ENCODE data around the gene ROR2.

ROR2 gene

DNA sequence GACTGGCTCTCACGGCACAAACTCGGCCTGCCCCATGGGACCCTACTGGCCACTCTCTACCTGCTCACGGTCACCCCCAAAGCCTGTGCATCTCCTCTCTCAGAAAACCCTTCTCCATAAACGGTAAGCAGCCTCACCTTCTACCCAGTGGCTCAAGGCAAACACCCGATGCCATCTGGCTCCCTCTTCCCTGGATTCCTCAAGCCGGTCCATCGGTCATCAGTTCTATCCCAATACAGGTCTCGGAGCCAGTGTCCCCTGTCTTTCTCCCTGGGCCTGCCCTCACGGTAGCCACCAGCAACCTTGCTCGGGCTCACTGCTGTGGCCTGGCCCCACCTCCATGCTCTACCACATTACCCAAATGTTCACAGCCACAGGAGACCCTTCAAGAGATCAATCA, 134.1 kb downstream of the ROR2 start:
- Histone ChIP-seq H3K36me3 (ENCODE audit: insufficient read depth) (no peaks in the 10 kb centered on the region), H3K4me2 (no peak overlapping the region), H3K4me3 (IDR thresholded peaks at IDR 0.05; ENCODE audit: insufficient read depth, low read depth, low read length) (no peak overlapping the region), H3K4me1 (ENCODE audit: low read depth, poor library complexity, severe bottlenecking) (peaks cover 40% of the 10 kb centered on the region), H4K20me1 (ENCODE audit: insufficient read depth) (no peaks in the 10 kb centered on the region), H3K9ac (no peak overlapping the region), H3K27ac (no peak overlapping the region), H2AFZ (ENCODE audit: low read depth) (no peak overlapping the region), H3K79me2 (ENCODE audit: insufficient read depth, low read depth) (no peaks in the 10 kb centered on the region), H3K27me3 (ENCODE audit: insufficient read depth, low read depth) (no peaks in the 10 kb centered on the region)
- TF ChIP-seq, protein P1, sequence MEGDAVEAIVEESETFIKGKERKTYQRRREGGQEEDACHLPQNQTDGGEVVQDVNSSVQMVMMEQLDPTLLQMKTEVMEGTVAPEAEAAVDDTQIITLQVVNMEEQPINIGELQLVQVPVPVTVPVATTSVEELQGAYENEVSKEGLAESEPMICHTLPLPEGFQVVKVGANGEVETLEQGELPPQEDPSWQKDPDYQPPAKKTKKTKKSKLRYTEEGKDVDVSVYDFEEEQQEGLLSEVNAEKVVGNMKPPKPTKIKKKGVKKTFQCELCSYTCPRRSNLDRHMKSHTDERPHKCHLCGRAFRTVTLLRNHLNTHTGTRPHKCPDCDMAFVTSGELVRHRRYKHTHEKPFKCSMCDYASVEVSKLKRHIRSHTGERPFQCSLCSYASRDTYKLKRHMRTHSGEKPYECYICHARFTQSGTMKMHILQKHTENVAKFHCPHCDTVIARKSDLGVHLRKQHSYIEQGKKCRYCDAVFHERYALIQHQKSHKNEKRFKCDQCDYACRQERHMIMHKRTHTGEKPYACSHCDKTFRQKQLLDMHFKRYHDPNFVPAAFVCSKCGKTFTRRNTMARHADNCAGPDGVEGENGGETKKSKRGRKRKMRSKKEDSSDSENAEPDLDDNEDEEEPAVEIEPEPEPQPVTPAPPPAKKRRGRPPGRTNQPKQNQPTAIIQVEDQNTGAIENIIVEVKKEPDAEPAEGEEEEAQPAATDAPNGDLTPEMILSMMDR (conservative IDR thresholded peaks at IDR 0.05; ENCODE audit: low read depth, low read length), result no peak

DNA sequence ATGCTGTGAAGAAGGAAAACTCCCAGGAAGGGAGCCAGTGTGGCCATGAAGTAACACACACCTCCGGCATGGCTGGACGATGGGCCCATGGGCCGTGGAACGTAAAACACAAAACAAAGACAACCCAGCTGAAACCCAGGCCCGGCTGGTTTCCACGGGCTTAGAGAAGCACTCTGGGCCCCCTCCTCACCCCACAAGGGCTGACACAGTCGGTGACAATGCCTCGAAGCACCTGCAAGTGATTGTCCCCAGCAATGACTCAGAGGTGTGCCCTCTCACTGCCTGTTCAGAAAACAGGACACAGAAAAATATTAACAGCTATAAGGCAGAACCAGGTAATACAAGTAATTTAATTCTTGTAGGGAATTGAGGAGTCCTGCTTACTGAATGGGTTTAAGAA, 135.3 kb downstream of the ROR2 start:
- TF ChIP-seq, protein P1 (conservative IDR thresholded peaks at IDR 0.05; ENCODE audit: low read depth, low read length), result no peak
- H3K4me1 ChIP-seq (ENCODE audit: low read depth, poor library complexity, severe bottlenecking), result peaks cover 45% of the 10 kb centered on the region
- H4K20me1 ChIP-seq (ENCODE audit: insufficient read depth), result no peaks in the 10 kb centered on the region
- H3K27ac ChIP-seq, result no peak overlapping the region
- H3K36me3 ChIP-seq (ENCODE audit: insufficient read depth), result no peaks in the 10 kb centered on the region
- H3K4me3 ChIP-seq (IDR thresholded peaks at IDR 0.05; ENCODE audit: insufficient read depth, low read depth, low read length), result no peak overlapping the region
- H3K9ac ChIP-seq, result no peak overlapping the region
- H2AFZ ChIP-seq (ENCODE audit: low read depth), result no peak overlapping the region
- H3K4me2 ChIP-seq, result no peak overlapping the region
- no peaks in the 10 kb centered on the region for H3K27me3 ChIP-seq (ENCODE audit: insufficient read depth, low read depth)
- no peaks in the 10 kb centered on the region for H3K79me2 ChIP-seq (ENCODE audit: insufficient read depth, low read depth)

- H3K4me3 ChIP-seq (IDR thresholded peaks at IDR 0.05; ENCODE audit: insufficient read depth, low read depth, low read length), result no peak overlapping the region
- TF ChIP-seq, protein P1 (conservative IDR thresholded peaks at IDR 0.05; ENCODE audit: low read depth, low read length), result no peak
Observed at GRCh38 chr9:91814201-91814600, 135.8 kb downstream of the ROR2 start.

DNA sequence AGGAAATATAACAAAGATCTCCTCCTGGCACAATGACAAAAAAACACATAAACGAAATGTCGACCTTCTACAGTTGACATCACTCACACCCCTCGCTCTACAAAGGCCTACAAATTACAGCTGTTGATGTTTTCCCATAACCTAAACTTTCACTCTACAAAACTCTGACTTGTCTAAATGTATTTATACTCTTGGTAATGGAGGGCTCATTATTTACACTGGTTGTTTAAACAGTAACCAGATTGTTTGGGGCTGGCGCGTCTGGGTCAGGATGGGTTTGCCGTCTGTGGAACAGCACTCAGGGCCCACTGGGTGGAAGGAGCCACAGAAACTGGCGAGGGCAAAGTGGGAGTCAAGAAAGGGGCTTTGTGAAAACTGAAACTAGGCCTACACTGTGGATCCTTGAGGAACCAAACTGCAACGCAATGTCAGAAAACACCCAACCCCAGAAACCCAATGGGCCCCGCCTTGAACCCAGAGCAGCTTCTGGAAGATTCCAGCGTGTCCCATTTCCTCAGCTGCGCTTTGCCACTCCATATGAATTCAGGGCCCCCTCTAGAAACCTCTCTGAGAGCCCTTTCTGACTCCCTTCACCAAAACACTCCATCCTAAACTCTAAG, 136.7 kb downstream of the ROR2 start:
- H3K9ac ChIP-seq, result no peak overlapping the region
- H3K4me1 ChIP-seq (ENCODE audit: low read depth, poor library complexity, severe bottlenecking), result peaks cover 57% of the 10 kb centered on the region
- no peak overlapping the region for H3K4me3 ChIP-seq (IDR thresholded peaks at IDR 0.05; ENCODE audit: insufficient read depth, low read depth, low read length)
- H3K27ac ChIP-seq, result peak overlapping the region; percentile 89
- H3K79me2 ChIP-seq (ENCODE audit: insufficient read depth, low read depth), result no peaks in the 10 kb centered on the region
- H2AFZ ChIP-seq (ENCODE audit: low read depth), result no peak overlapping the region
- H3K36me3 ChIP-seq (ENCODE audit: insufficient read depth), result no peaks in the 10 kb centered on the region
- H4K20me1 ChIP-seq (ENCODE audit: insufficient read depth), result no peaks in the 10 kb centered on the region
- H3K27me3 ChIP-seq (ENCODE audit: insufficient read depth, low read depth), result no peaks in the 10 kb centered on the region
- TF ChIP-seq, protein P1 (conservative IDR thresholded peaks at IDR 0.05; ENCODE audit: low read depth, low read length), result no peak
- peak overlapping the region; percentile 22; the same call in 1 of the 2 replicates for H3K4me2 ChIP-seq

More at GRCh38 chr9:91814201-91814600, 135.8 kb downstream of the ROR2 start:
- no peak overlapping the region; the same call in 1 of the 2 replicates for H3K27ac ChIP-seq
- H3K4me1 ChIP-seq (ENCODE audit: low read depth, poor library complexity, severe bottlenecking), result peaks cover 50% of the 10 kb centered on the region
- H4K20me1 ChIP-seq (ENCODE audit: insufficient read depth), result no peaks in the 10 kb centered on the region
- H2AFZ ChIP-seq (ENCODE audit: low read depth), result no peak overlapping the region
- no peaks in the 10 kb centered on the region for H3K79me2 ChIP-seq (ENCODE audit: insufficient read depth, low read depth)
- H3K27me3 ChIP-seq (ENCODE audit: insufficient read depth, low read depth), result no peaks in the 10 kb centered on the region
- no peak overlapping the region for H3K9ac ChIP-seq
- no peak overlapping the region; the same call in 1 of the 2 replicates for H3K4me2 ChIP-seq
- no peaks in the 10 kb centered on the region for H3K36me3 ChIP-seq (ENCODE audit: insufficient read depth)

All from KMS-11 (cell line).